HG03159 (cell line): ENCODE measurements around the gene UBE2J2.
"Not testable (repeated sequence)": the region's sequence is repeated elsewhere in the genome, so short reads cannot be mapped to it uniquely, and the experiment has no call there.

Experiments
- ATAC-seq: cut with Tn5 transposase; IDR thresholded peaks from one replicate; pipeline ENCODE4 v1.9.1; 2021; ENCODE audit warnings: mild to moderate bottlenecking, moderate library complexity; ENCODE audit not compliant: unreplicated experiment

The UBE2J2 gene

DNA sequence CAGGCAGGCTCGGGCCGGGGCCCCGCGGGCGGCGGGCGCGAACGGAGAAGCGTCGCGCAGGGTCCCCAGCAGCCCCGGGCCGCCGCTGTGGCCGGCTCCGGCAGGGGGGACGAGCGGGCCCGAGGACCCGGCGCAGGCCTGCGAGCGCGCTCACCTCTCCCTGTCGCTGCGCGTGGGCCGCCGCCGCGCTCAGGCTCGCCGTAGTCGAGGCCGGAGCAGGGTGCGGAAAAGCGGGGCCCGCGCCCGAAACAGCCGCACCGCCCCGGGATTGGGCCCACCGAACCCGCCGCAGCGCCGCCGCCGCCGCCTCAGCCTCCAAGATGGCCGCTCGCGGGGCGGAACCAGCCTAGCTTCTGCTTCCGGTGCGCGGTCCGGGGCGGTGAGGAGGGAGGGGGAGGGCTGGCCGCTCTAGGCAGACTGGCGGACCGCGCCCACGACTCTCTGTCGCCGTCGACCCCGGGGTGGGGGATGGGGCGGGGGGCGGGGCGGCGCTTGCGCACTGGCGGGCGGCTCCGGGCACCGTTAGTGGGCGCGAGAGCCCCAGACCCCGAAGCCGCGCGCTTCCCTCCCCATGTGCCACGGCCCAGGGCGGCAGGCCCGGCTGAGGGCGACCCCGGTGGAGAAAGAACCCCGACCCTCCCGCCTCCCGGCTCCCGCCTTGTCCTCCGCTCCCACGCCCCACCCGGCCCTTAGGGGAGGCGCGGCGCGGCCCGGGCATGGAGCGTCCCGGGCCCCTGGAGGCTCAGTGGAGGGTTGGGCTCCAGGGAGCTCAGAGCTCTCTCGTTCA lies at the start of gene UBE2J2:
Gene UBE2J2 (minus strand): TSS at position 343 of the 787 bp plus-strand sequence. CDS start 5,862 bp downstream, outside the sequence.
- peak; percentile 79 for ATAC-seq

DNA sequence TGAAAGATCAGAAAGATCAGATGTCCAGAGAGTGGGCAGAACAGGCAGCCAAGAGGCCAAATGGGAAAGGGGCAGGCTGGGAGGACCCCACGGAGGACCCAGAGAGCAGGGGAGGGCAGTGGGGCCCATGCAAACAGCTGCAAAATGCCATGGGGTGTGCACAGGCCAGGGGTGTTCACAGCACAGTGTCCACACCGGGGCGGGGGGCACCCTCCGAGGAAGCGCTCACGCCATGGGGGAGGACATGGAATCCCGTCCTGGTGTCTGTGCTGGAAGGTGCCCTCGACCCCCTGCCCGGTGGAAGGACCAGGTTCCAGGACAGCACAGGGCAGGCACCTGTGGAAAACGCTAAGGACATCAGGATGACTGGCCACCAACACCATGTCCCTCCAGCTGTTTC lies 49.3 kb upstream of the UBE2J2 start:
- ATAC-seq, result no peak

DNA sequence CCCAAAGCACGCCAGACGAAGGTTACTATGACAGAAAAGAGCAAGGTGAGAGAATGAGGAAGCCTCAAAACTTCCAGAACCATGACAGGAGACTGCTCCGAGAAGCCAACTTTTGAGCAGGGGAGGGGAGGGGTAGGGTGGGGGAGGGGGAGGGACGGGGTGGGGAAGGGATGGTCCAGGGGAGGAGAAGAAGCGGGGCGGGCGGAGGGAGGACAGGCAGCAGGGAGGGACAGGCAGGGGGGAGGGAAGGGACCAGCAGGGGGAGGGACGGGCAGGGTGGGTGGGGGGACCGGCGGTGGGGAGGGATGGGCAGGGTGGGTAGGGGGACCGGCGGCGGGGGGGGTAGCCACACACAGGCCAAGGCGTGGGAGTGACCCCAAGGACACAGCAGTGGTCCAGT lies 48.8 kb upstream of the UBE2J2 start:
- no peak for ATAC-seq

DNA sequence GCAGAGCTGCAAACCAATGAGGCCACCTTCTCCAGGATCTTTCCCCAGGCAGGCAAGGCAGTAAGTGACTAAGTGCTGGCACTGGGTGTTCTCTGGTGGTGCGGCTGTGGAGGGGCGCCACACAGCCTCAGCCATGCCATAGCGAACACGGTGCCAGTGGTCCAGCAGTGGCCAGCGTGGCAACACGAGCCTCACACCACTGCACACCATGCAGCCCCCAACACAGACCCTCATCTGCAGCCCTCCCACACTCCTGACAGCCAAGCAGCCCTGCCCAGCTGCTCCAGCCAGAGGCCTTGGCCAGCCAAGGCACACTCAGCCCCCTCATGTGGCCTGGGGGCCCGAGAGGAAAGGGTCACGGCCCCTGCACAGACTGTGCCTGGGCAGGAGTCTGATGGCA lies 47.8 kb upstream of the UBE2J2 start:
- ATAC-seq, result no peak

DNA sequence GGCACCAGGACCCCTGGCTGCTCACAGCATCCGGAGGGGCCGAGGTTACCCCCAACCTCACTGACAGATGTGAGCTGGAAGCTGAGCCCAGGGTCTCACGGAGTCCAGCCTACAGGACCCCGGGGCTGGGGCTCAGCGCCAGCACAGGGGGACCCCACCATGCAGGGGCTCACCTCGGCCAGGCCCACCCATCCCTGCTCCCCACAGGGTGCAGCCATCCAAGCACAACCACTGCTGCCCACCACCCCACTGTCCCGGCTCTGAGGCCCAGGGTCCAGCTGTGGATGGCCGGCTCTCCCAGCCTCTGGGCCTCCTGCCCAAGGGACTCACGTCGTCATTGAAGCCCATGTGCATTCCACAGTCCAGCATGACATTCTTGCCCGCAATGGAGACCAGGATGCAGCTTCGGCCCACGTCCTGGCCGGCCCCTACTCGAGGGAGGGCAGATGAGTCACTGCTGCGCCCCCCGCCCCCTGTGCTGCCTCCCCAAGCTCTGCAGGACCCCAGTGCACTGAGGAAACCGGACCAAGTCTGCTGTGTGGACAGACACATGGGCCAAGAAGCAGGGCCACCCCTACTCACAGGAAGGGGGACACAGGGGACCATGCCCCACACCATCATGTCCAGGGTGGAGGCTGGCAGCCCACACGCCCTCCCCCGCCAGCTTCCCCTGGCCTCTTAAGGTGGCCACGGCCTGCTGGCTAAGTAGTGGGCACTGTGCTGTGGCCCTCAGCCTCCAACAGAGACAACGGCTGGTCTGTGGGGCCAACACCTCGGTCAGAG lies 47.2 kb upstream of the UBE2J2 start:
- ATAC-seq, result no peak

DNA sequence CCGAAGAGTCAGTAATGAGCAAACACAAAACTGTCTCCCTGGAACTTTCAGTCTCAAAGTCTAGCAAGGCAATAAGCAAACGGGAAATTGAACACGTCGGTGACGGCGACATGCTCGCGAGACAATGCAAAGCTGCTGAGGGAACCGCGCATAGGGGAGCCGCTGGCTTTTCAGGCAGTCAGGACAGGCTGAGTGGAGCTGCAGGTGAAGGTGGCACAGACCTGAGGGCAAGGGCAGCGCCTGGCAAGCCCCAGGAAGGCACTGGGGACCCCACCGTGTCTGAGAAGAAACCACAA lies 45.9 kb upstream of the UBE2J2 start:
- ATAC-seq, result no peak

DNA sequence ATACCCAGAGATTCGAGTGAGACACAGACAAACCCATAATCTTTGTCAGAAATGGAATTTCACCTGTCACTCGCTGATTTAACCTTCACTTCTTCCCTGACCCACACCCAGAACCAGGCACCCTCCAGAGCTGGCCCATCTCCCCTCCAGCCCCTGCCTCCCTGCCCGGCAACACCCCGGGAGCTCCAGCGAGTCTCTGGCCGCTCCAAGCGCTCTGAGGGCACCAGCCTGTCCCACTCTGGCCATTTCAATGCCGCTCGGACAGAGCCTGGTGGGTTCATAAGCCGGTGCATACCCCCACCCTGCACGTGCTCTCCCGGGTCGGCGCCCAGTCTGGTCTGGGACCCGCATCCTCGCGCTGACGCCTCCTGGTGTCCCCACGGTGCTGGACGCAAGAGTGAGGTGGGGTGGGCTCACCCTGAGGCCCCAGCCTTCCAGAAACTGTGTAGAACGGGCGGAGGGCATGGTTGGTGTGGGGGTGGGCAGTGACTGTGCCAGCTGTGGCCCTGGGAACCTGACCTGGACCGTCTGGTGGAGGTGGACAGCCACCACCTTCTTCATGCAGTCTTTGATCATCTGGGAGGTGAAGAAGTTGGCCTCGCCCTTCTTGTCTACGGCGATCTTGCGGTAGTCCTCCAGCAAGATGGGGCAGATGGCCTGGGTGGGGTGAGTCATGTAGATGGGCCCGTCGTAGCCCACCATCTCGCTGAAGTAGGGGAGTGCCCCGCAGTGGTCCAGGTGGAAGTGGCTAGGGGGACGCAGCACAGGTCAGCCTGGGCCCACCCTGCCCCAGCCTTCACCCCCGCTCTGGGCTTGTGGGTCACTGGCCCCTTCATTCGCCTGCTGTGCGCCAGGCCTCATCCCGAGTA lies 45.4 kb upstream of the UBE2J2 start:
- no peak for ATAC-seq

DNA sequence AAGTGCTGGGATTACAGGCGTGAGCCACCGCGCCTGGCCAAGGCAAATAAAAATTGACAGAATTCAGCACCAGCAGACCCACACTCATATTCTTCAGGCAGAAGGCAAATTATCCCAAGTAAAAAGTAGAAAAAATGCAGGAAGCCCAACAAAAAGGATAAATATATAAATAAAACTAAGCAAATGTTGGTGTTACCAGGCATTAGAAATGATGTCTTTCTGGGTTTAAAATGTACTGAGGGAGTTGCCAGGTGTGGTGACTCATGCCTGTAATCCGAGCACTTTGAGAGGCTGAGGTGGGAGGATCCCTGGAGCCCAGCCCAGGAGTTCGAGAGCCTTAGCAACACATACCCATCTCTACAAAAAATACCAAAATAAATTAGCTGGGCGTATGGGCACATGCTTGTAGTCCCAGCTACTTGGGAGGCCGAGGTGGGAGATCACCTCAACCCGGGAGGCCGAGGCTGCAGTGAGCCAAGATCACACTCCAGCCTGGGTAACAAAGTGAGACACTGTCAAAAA lies 44.5 kb upstream of the UBE2J2 start:
- no peak for ATAC-seq

DNA sequence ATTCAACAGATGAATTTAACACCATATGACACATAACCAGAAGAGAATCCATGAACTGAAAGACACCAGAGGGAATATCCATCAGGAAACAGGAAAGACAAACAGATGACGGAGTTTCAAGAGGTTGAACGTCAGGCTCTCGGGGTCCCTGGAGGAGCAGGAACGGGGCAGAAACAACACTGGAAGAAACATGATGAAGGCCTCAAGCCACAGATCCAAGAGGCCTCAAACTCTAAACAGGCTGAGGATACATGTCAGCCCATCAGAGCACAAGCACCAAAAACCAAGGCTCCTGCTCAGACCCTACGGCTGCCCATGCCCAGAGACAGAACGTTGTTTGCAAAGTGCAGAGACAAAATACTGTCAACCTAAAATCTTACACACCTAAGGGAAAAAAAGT lies 43.8 kb upstream of the UBE2J2 start:
- no peak for ATAC-seq

DNA sequence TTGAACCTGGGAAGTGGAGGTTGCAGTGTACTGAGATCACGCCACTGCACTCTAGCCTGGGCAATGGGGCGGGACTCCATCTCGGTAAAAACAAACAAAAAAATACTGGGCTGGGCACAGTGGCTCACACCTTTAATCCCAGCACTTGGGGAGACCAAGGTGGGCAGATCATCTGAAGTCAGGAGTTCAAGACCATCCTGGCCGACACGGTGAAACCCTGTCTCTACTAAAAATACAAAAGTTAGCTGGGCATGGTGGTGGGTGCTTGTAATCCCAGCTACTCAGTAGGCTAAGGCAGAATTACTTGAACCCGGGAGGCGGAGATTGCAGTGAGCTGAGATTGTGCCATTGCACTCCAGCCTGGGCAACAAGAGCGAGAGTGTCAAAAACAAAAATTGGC lies 42.5 kb upstream of the UBE2J2 start:
- ATAC-seq, result not testable (repeated sequence)

DNA sequence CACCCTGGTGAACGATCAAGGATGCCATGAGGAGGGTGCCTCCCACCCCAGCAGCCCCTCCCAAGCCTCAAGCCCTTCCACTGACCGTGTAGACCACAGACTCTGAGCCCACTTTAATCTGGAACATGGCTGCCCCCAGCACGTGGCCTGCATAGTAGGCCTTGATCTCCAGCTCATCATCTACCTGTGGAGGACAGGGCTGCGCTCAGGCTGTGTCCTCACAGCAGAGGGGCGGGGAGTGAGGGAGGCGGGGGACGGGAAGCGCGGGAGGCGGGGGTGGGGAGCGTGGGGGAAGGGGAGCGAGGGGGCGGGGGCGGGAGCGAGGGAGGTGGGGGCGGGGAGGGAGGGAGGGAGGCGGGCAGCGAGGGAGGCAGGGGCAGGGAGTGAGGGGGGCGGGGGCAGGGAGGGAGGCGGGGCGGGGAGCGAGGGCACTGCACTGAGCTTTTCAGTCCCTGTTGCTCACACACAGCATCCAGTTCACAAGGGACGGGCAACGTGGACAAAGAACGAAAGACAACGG lies 41.8 kb upstream of the UBE2J2 start:
- ATAC-seq, result no peak

DNA sequence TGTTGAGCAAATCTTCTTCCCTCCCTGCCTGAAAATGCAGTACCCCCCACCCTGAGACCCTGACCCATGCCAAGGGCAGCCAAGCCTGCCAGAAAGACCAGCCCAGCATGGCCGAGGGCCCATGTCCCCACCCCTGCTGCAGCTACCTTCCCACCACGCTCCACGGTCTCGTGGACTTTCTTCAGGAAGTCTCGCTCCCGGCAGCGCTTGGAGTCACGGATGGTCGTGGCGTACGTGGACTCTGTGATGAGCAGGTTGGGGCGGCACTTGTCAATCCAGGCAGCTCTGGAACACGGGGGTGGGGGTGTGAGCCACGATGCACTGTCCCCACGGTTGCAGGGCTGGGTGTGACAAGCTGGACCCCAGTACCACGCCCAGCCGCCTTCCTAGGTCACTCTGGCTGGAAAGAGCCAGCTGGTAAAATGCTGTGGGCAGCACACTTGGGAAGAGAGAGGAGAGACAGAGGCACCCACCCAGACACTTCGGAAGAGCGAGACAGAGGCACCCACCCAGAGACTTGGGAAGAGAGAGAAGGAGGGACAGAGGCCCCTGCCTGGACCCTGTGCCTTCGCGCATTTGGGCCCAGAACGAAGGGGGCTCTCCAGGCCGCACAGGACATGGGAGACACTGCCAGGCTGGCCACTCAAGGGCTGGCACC lies 41.2 kb upstream of the UBE2J2 start:
- no peak for ATAC-seq

DNA sequence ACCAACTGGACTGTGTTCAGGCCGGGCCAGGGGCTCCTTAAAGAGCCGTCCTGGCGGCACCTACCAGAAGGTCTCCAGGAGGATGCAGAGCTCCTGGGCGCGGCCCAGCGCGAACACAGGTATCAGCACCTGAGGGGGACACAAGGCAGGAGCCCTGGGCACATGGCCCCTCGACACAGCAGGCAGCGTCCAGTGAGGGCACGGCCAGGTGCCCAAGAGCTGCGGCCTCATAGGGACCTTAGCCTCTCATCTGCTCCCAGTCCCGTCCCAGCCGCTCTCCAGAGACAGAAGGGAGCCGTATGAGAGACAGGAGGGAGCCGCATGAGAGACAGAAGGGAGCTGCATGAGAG lies 40.6 kb upstream of the UBE2J2 start:
- no peak for ATAC-seq

DNA sequence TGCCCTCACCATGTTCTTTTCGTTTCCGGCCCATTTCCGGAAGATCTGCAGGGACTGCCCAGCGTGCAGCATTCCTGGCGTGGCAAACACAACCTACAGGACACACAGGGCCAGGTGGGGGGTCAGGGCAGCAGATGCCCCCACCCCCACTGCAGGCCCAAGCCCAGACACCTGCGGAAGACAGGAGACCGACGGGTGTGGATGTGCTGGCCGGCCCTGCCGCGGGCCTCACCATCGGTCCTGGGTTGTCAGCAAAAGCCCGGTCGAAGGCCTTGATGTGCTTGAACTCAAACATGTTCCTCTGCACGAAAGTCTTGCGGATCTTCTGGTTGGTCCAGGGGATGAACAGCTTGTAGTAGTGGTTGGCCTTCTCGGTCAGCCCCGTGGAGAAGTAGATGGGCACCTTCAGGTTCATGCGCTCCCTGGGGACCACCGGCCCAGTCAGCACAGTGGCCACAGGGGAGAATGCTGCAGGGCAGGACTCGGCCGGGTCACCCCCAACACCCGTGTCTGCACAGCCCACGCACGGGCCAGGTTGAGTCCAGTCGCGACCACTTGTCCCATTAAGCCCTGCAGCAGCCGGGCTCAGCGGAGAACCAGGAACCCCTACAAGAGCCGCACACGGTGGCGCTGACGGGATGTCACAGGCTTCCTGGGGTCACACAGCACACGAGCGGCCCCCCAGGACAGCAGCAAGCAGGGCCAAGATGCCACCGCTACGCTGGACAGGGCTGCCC lies 40.0 kb upstream of the UBE2J2 start:
- ATAC-seq, result no peak

DNA sequence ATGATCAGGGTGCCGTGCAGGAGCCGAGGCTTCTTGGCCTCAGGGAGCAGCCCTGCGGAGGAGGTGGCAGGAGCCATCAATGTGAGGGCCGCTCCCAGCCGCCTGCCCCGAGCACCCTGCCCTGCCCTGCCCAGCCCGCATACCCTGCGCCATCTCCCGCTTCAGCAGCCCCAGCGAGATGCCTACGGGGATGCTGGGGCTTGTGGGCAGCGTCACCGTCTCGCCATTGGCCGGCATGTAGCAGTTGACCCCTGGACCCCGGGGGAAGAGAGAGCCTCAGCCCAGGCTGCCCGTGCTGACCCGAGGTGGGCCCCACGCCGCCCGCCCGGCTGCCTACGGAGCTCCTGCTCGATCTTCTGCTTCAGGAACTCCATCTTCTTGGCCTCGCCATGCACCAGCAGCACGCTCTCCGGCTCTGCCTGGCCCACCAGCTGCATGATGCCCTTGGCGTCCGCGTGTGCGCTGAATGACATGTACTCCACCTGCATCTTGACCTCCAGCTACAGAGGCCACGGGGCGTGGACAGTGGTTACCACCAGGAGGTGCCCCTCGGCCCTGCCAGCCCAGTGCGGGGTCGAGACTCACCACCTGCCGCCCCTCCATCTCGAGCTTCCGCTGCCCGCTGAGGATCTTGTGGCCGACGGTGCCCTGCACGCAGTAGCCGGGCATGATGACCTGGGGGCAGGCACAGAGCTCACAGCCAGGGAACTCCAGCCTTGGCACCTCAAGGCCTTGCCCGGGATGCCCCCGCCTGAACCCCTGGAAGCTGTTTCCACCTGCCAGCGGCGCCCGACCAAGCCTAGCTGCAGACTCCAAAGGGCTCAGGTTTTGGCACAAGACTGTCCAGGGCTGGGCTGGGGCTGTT lies 39.0 kb upstream of the UBE2J2 start:
- ATAC-seq, result no peak

DNA sequence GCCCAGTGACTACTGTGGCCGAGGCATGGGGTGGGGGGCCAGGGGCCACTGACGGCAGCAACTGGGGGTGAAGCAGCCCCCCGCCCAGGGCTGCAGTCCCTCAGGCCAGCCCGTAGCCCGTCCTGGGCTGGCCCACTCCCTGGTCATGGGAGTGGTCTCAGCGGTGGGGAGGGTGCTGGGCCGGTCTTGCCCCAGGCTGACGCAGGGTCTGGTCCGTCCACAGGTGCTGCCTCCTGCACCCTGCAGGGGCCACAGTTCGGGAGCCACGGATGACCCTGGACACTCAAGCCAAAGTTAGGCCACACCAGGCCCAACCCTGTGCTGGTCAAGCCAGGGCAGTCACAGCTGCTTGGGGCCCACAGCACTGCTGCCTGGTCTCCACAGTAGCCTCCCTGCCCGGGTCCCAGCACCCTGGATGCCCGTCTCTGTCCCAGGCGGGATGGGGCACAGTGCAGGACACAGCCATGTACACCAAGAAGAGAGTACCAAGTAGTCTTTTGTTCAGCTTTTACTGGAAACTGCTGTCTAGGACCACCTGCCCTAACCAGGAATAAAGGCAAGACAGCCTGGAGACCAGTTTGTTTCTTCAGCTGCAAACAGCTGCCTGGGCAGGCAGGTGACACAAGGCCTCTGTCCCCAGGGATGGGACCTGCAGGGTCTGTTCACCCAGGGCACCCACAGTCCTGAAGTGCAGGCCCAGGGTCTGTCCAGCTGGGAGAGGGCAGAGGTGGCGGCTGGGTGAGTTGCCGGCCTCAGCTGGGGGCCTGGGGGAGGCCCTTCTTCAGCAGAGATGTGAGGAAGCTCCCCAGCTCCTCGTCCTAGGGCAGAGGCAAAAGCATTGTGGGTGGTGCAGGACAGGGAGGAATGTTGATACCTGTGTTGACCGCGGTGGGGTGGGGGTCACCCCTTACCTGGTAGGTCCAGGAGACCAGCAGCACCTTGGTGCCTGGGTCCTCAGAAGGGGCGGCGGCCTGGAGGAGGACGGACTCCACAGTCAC lies 37.8 kb upstream of the UBE2J2 start:
- no peak for ATAC-seq

DNA sequence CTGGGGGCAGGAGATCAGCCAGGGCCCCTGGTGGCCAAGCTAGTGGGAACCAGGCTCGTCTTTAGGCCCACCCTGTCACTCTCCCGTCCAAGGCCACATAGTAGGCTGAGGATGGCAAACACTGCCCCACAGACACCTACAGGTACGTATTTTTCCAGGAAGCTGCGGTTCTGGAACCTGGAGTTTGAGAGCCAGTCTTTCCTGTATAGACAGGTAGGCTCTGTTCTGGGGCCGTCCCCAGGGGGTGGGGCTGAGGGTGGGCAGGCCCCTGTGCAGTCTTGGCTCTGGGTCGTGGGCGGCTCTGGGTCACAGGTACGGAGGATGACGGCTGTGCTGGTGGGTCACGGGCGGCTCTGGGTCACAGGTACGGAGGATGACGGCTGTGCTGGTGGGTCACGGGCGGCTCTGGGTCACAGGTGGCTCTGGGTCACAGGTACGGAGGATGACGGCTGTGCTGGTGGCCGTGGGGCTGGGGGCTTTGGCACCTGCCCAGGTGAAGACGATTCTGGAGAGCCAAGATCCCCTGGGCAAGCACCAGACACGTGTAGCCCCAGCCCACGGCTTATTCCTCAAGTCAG lies 36.9 kb upstream of the UBE2J2 start:
- ATAC-seq, result no peak

DNA sequence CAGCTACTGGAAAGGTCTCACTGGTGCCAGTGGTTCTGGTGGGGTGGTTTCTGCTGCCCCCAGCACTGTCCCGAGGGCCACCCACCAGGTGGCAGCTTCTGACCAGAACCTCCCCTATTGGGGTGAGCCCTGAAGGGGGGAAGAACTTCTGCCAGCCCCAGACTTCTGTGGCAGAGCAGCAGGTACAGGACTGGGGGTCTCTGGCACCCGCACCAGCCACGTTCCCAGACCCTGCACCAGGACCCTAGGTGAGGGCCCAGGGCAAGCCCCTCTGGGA lies 36.4 kb upstream of the UBE2J2 start:
- no peak for ATAC-seq
